Daoy (cell line): ENCODE results near the gene EAF2. TPM values are rescaled to one million over a fixed set of nuclear protein-coding genes. Genes with fewer than 3 reads are reported as not detected.

Experiments used
- total RNA-seq: library from RNA; depleted of rRNA; stranded (reverse); fragments of >200 nt; shearing (Covaris generic); gene quantifications from 2 replicates; pipeline ENCODE4 v1.2.3, GENCODE V29; 2014; rRNA removed

Gene EAF2
- total RNA-seq, 1 experiment from 2014 or later, result 11.3 TPM

Other genes with a start within 250 kb of the EAF2 start
- gene FBXO40, start 241.8 kb upstream of the EAF2 start, total RNA-seq, result not detected in 2 replicates
- 0.68 and 1.3 TPM in 2 replicates for gene HCLS1, start 174.3 kb upstream of the EAF2 start, total RNA-seq
- gene GOLGB1, start 85.5 kb upstream of the EAF2 start, total RNA-seq, result 20.7 and 21.1 TPM in 2 replicates
- gene IQCB1, start 149 bp upstream of the EAF2 start, total RNA-seq, result 31.0 and 31.7 TPM in 2 replicates
- 0.15 and 0.17 TPM in 2 replicates for gene SLC15A2, start 59.2 kb downstream of the EAF2 start, total RNA-seq
- not detected in 2 replicates for gene ILDR1, start 187.0 kb downstream of the EAF2 start, total RNA-seq
- 0.15 and 0.29 TPM in 2 replicates for gene CD86, start 220.2 kb downstream of the EAF2 start, total RNA-seq